ENCODE data around the gene VILL.

DNA sequence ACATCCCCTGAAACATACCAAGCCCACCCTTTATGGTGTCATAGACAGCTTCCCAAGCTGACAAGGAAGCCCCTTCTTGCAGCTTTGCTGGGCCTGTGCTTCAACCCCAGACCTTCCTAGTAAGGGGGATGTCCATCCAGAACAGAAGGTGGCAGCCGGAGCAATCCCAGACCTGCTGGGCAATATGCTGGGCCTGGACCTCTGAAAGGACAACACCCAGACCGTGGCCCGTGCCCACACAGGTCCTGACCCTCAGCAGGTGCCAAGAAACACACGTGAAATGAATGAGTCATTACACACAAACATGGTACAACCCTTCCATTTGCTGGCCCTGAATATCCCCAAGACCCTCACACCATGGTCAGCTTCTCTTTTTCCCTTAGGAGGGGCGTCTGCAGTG is 19.8 kb upstream of the VILL start:
- TF ChIP-seq, protein P1, sequence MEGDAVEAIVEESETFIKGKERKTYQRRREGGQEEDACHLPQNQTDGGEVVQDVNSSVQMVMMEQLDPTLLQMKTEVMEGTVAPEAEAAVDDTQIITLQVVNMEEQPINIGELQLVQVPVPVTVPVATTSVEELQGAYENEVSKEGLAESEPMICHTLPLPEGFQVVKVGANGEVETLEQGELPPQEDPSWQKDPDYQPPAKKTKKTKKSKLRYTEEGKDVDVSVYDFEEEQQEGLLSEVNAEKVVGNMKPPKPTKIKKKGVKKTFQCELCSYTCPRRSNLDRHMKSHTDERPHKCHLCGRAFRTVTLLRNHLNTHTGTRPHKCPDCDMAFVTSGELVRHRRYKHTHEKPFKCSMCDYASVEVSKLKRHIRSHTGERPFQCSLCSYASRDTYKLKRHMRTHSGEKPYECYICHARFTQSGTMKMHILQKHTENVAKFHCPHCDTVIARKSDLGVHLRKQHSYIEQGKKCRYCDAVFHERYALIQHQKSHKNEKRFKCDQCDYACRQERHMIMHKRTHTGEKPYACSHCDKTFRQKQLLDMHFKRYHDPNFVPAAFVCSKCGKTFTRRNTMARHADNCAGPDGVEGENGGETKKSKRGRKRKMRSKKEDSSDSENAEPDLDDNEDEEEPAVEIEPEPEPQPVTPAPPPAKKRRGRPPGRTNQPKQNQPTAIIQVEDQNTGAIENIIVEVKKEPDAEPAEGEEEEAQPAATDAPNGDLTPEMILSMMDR (IDR thresholded peaks at IDR 0.05; ENCODE audit: borderline replicate concordance, extremely low read depth, low read length, poor library complexity, severe bottlenecking), result no peak
- no peak for TF ChIP-seq EZH2 (IDR thresholded peaks at IDR 0.05; ENCODE audit: borderline replicate concordance, low read depth, low read length, severe bottlenecking)
